HCT116 (cell line): ENCODE data around the gene CYP24A1. TPM values are rescaled to one million over a fixed set of nuclear protein-coding genes. Genes with fewer than 3 reads are reported as not detected.

Experiments
- ATAC-seq: fragments of 200-7000 bp; cut with Tn5 transposase; 2 replicates; pipeline ENCODE4 v1.9.1; 2020; ENCODE audit warnings: mild to moderate bottlenecking, moderate library complexity
- BruUV-seq: library from RNA; stranded (reverse); fragments of 400-500 nt; replicated peaks from 2 replicates; lab custom pipeline; 2021; lab: Mats Ljungman, UMichigan
- CTCF ChIA-PET: fragments of 300-600 bp; sonication (Branson Sonifier 250); formaldehyde crosslinking; loops from one replicate; lab custom pipeline; 2021; ENCODE audit warnings: antibody characterized with exemption; lab: Charles Lee
- POLR2A ChIA-PET: fragments of 300-600, 350-600 bp; sonication (Branson Sonifier 250); formaldehyde crosslinking; loops from one replicate; lab custom pipeline; 2021; ENCODE audit warnings: antibody characterized with exemption; lab: Charles Lee
- RAD21 ChIA-PET, 2 experiments: fragments of 300-600 bp; sonication (Branson Sonifier 250); formaldehyde crosslinking; loops; one replicate each; lab custom pipeline; 2023; ENCODE audit warnings: low total read pairs in 2 of 2; ENCODE audit not compliant: uncharacterized antibody in 2 of 2, unreplicated experiment in 2 of 2, low non-redundant PET in 1 of 2; lab: Charles Lee
- DNase-seq: peaks from one replicate; pipeline ENCODE4 v3.0.0-alpha.2; 2010; ENCODE audit warnings: low read depth, low spot score
- H2AFZ ChIP-seq: fragments of 200-600 bp; shearing (Covaris generic), sonication (generic); 2 replicates; pipeline ENCODE4 v1.6.1; 2017; ENCODE audit warnings: low read depth, mixed run types, mixed read lengths, antibody characterized with exemption, low read length; ENCODE audit not compliant: poor library complexity, severe bottlenecking
- H3K27ac ChIP-seq: 2 replicates; pipeline ENCODE4 v1.5.1; 2012; ENCODE audit warnings: low read depth, low read length
- H3K27me3 ChIP-seq: fragments of 200-600 bp; sonication (generic); 2 replicates; pipeline ENCODE4 v1.6.1; 2016; ENCODE audit warnings: mixed run types, low read length, mixed read lengths; ENCODE audit not compliant: insufficient read depth
- H3K36me3 ChIP-seq, 2 experiments: fragments of 200-500 bp in 1 of 2; fragments of 200-600 bp in 1 of 2; sonication (Bioruptor generic) in 1 of 2; sonication (generic) in 1 of 2; 2 replicates each; pipeline versions ENCODE4 v1.5.1 to v1.6.1; 2014 to 2016; ENCODE audit warnings: low read length in 2 of 2, inconsistent platforms in 1 of 2, mixed read lengths in 1 of 2, mixed run types in 1 of 2; ENCODE audit not compliant: insufficient read depth in 2 of 2, control insufficient read depth in 1 of 2
- H3K4me1 ChIP-seq, 2 experiments: fragments of 200-600 bp in 1 of 2; sonication (generic) in 1 of 2; 2 replicates each; pipeline versions ENCODE4 v1.5.1 to v1.6.1; 2012 to 2017; ENCODE audit warnings: low read length in 2 of 2, inconsistent platforms in 1 of 2, mild to moderate bottlenecking in 1 of 2, mixed read lengths in 1 of 2, mixed run types in 1 of 2, moderate library complexity in 1 of 2; ENCODE audit not compliant: insufficient read depth in 2 of 2, control insufficient read depth in 1 of 2
- H3K4me2 ChIP-seq: fragments of 200-600 bp; sonication (generic); 2 replicates; pipeline ENCODE4 v1.6.1; 2017; ENCODE audit warnings: mixed run types, low read length, mixed read lengths
- H3K4me3 ChIP-seq, 2 experiments: fragments of 200-600 bp in 1 of 2; sonication (generic) in 1 of 2; replicated peaks in 1 of 2; 2 replicates each; pipeline ENCODE4 v1.5.1; 2011 to 2016; ENCODE audit warnings: low read length in 2 of 2, control low read depth in 1 of 2, low read depth in 1 of 2, mild to moderate bottlenecking in 1 of 2, mixed read lengths in 1 of 2, mixed run types in 1 of 2
- H3K79me2 ChIP-seq: fragments of 200-600 bp; sonication (generic); 2 replicates; pipeline ENCODE4 v1.6.1; 2017; ENCODE audit warnings: mild to moderate bottlenecking, mixed run types, low read length, moderate library complexity, mixed read lengths; ENCODE audit not compliant: insufficient read depth
- H3K9ac ChIP-seq: fragments of 200-600 bp; sonication (generic); 2 replicates; pipeline ENCODE4 v1.6.1; 2016; ENCODE audit warnings: low read length, mixed read lengths
- H3K9me2 ChIP-seq: fragments of 200-600 bp; sonication (generic), shearing (Covaris generic); 2 replicates; pipeline ENCODE4 v1.6.1; 2017; ENCODE audit warnings: mixed run types, mild to moderate bottlenecking, moderate library complexity; ENCODE audit not compliant: insufficient read depth
- H3K9me3 ChIP-seq, 2 experiments: fragments of 200-500 bp in 1 of 2; fragments of 200-600 bp in 1 of 2; sonication (Bioruptor generic) in 1 of 2; sonication (generic) in 1 of 2; 2 replicates each; pipeline ENCODE4 v1.6.1; 2014 to 2017; ENCODE audit warnings: low read length in 2 of 2, mixed read lengths in 2 of 2, inconsistent platforms in 1 of 2, low read depth in 1 of 2, mild to moderate bottlenecking in 1 of 2, mixed run types in 1 of 2, moderate library complexity in 1 of 2; ENCODE audit not compliant: control insufficient read depth in 1 of 2, insufficient read depth in 1 of 2
- H4K20me1 ChIP-seq: fragments of 200-600 bp; sonication (generic), shearing (Covaris generic); 2 replicates; pipeline ENCODE4 v1.6.1; 2017; ENCODE audit warnings: mixed run types, mild to moderate bottlenecking, moderate library complexity; ENCODE audit not compliant: insufficient read depth
- CEBPB ChIP-seq: IDR thresholded peaks from 2 replicates; pipeline ENCODE4 v1.6.1; 2012; ENCODE audit warnings: low read depth
- CTCF ChIP-seq, 3 experiments: fragments of 200-600 bp in 1 of 3; sonication (generic) in 1 of 3; IDR thresholded peaks in 2 of 3; conservative IDR thresholded peaks in 1 of 3; 2 replicates each; pipeline ENCODE4 v1.5.1; 2012 to 2017; ENCODE audit warnings: low read depth in 2 of 3, low read length in 2 of 3, antibody characterized with exemption in 1 of 3, borderline replicate concordance in 1 of 3, control low read depth in 1 of 3, mild to moderate bottlenecking in 1 of 3, mixed read lengths in 1 of 3, mixed run types in 1 of 3, moderate library complexity in 1 of 3; ENCODE audit not compliant: insufficient read depth in 1 of 3
- ELF1 ChIP-seq: IDR thresholded peaks from 2 replicates; pipeline ENCODE4 v1.6.1; 2012; ENCODE audit warnings: low read depth, borderline replicate concordance
- EZH2 ChIP-seq: fragments of 200-600 bp; sonication (generic); IDR thresholded peaks from 2 replicates; pipeline ENCODE4 v1.6.1; 2017; ENCODE audit warnings: antibody characterized with exemption, mixed run types
- FOSL1 ChIP-seq: IDR thresholded peaks from 2 replicates; pipeline ENCODE4 v1.6.1; 2012; ENCODE audit warnings: low read depth
- JUND ChIP-seq: IDR thresholded peaks from 2 replicates; pipeline ENCODE4 v1.6.1; 2012
- POLR2AphosphoS5 ChIP-seq: IDR thresholded peaks from 2 replicates; pipeline ENCODE4 v1.6.1; 2011; ENCODE audit warnings: mild to moderate bottlenecking, low read depth, low read length, moderate library complexity
- RAD21 ChIP-seq: IDR thresholded peaks from 2 replicates; pipeline ENCODE4 v1.6.1; 2012; ENCODE audit warnings: low read depth, mild to moderate bottlenecking
- SIN3A ChIP-seq: IDR thresholded peaks from 2 replicates; pipeline ENCODE4 v1.6.1; 2012; ENCODE audit warnings: low read depth
- SP1 ChIP-seq: IDR thresholded peaks from 2 replicates; pipeline ENCODE4 v1.6.1; 2012; ENCODE audit warnings: low read depth
- SRF ChIP-seq: IDR thresholded peaks from 2 replicates; pipeline ENCODE4 v1.6.1; 2012; ENCODE audit warnings: low read depth
- ZBTB33 ChIP-seq: IDR thresholded peaks from 2 replicates; pipeline ENCODE4 v1.6.1; 2011; ENCODE audit warnings: mild to moderate bottlenecking, low read length, moderate library complexity; ENCODE audit not compliant: insufficient replicate concordance; ENCODE audit errors: extremely low read depth
- intact Hi-C: fragments of 100-400 bp; cut with micrococcal nuclease; formaldehyde crosslinking; loops from 2 replicates; pipeline ENCODE4 v1.10.0; 2022
- total RNA-seq: library from RNA; stranded (reverse); gene quantifications from one replicate; pipeline ENCODE4 v1.2.1, GENCODE V29; 2021; ENCODE audit not compliant: unreplicated experiment

CYP24A1 gene
- total RNA-seq, 1 experiment from 2014 or later: 267 TPM

- Histone ChIP-seq H3K9ac (peak overlapping the region; percentile 72), H3K4me3 (no peak overlapping the region), H3K9me2 (no peaks in the 10 kb centered on the region), H3K27me3 (no peaks in the 10 kb centered on the region), H3K9me3 (no peaks in the 10 kb centered on the region), H3K4me1 (peaks cover 54 to 86% of the 10 kb centered on the region in 2 experiments), H3K79me2 (no peaks in the 10 kb centered on the region), H3K36me3 (no peaks in the 10 kb centered on the region), H2AFZ (no peak overlapping the region), H3K4me2 (peak overlapping the region; percentile 58), H3K27ac (peak overlapping the region; percentile 96), H4K20me1 (no peaks in the 10 kb centered on the region)
- RAD21 ChIA-PET: interaction anchor here in 1 of 2 experiments (2.1 kb wide), 1 partner anchor 17 kb away, joined by 4 read pairs; no protein-coding TSS in a partner anchor
- no TSS peak for BruUV-seq
- ATAC-seq: no peak
- CTCF ChIA-PET: no interaction called here
- DNase-seq: no peak
- intact Hi-C loops: loop anchor here (5.0 kb wide), 1 partner anchor 50 kb away; the partner anchor contains the start of gene CYP24A1
- POLR2A ChIA-PET: interaction anchor here (1.7 kb wide), 2 partner anchors 13 to 18 kb away, joined by 5 read pairs; no protein-coding TSS in a partner anchor
- TF ChIP-seq CTCF (IDR thresholded peaks at IDR 0.05 in 2 of 3, conservative IDR thresholded peaks at IDR 0.05 in 1 of 3; ENCODE audit: borderline replicate concordance in 1 of 3, insufficient read depth in 1 of 3, low read depth in 2 of 3, low read length in 2 of 3): no peak
- TF ChIP-seq JUND: peak; percentile 30; the same call in 1 of the 2 replicates
- peak; percentile 56 for TF ChIP-seq FOSL1
Observed at GRCh38 chr20:54122189-54122588, 51.6 kb downstream of the CYP24A1 start.

- no peak overlapping the region for H3K27ac ChIP-seq
- ChIA-PET POLR2A (no interaction called here), CTCF (no interaction called here), RAD21 (no interaction called here)
- H4K20me1 ChIP-seq: no peaks in the 10 kb centered on the region
- H3K27me3 ChIP-seq: no peaks in the 10 kb centered on the region
- DNase-seq: no peak
- H3K9me3 ChIP-seq: no peaks in the 10 kb centered on the region
- no peak for ATAC-seq
- no peak overlapping the region for H3K9ac ChIP-seq
- TF ChIP-seq SP1 (no peak), RAD21 (no peak), SRF (no peak), POLR2AphosphoS5 (no peak), ELF1 (no peak), ZBTB33 (no peak), CEBPB (no peak), CTCF (IDR thresholded peaks at IDR 0.05 in 2 of 3, conservative IDR thresholded peaks at IDR 0.05 in 1 of 3; ENCODE audit: borderline replicate concordance in 1 of 3, insufficient read depth in 1 of 3, low read depth in 2 of 3, low read length in 2 of 3) (no peak), EZH2 (no peak), SIN3A (no peak)
- H3K79me2 ChIP-seq: no peaks in the 10 kb centered on the region
- intact Hi-C loops: loop anchor here (5.0 kb wide), 1 partner anchor 53 kb away; the partner anchor contains the start of gene CYP24A1
- no peak overlapping the region for H3K4me2 ChIP-seq
- no peak overlapping the region for H3K4me3 ChIP-seq
- peaks cover 44 to 83% of the 10 kb centered on the region in 2 experiments for H3K4me1 ChIP-seq
- H3K9me2 ChIP-seq: no peaks in the 10 kb centered on the region
- H3K36me3 ChIP-seq: no peaks in the 10 kb centered on the region
- H2AFZ ChIP-seq: no peak overlapping the region
- no TSS peak for BruUV-seq
Observed at GRCh38 chr20:54119744-54120143, 54.0 kb downstream of the CYP24A1 start.
